Stomach smooth muscle (tissue), 2 donors: ENCODE data around the gene MMP7.

Experiments
- H3K27ac ChIP-seq: one replicate; pipeline ENCODE4 v1.7.0; 2013; ENCODE audit warnings: mild to moderate bottlenecking, low read length, inconsistent platforms
- H3K27me3 ChIP-seq, 2 donors: one replicate each; pipeline ENCODE4 v1.7.0; 2013; ENCODE audit warnings: low read length in 2 of 2; ENCODE audit not compliant: insufficient read depth in 2 of 2, control insufficient read depth in 1 of 2
- H3K36me3 ChIP-seq, 2 donors: one replicate each; pipeline ENCODE4 v1.7.0; 2013; ENCODE audit warnings: low read length in 2 of 2; ENCODE audit not compliant: control insufficient read depth in 2 of 2, insufficient read depth in 2 of 2
- H3K4me1 ChIP-seq: one replicate; pipeline ENCODE4 v1.7.0; 2013; ENCODE audit warnings: low read length; ENCODE audit not compliant: control insufficient read depth, insufficient read depth
- H3K4me3 ChIP-seq, 2 donors: one replicate each; pipeline ENCODE4 v1.7.0; 2013; ENCODE audit warnings: low read length in 2 of 2
- H3K9ac ChIP-seq, 2 donors: one replicate each; pipeline ENCODE4 v1.7.0; 2013; ENCODE audit warnings: low read length in 2 of 2, mild to moderate bottlenecking in 1 of 2
- H3K9me3 ChIP-seq, 2 donors: one replicate each; pipeline ENCODE4 v1.7.0; 2013; ENCODE audit warnings: low read length in 2 of 2; ENCODE audit not compliant: control insufficient read depth in 2 of 2
- donor health status: healthy.
- donor health status: Pancreatic carcinoma.

The MMP7 gene

GRCh38 chr11:102530558-102530957, at the start of gene MMP7:
MMP7 (minus strand) TSS chr11:102530747; CDS start chr11:102530700, 47 bp downstream.
- Histone ChIP-seq H3K36me3 (no peaks in the 10 kb centered on the region), H3K9me3 (no peaks in the 10 kb centered on the region), H3K27ac (no peak within 1 kb of the TSS), H3K27me3 (no peaks in the 10 kb centered on the region), H3K4me3 (no peak within 1 kb of the TSS), H3K9ac (no peak within 1 kb of the TSS), H3K4me1 (no peaks in the 10 kb centered on the region)

- H3K4me1 ChIP-seq = no peaks in the 10 kb centered on the region
- no peak overlapping the region for H3K4me3 ChIP-seq
- H3K36me3 ChIP-seq = no peaks in the 10 kb centered on the region
- H3K9me3 ChIP-seq = no peaks in the 10 kb centered on the region
- no peak overlapping the region for H3K9ac ChIP-seq
- H3K27ac ChIP-seq = no peak overlapping the region
- no peaks in the 10 kb centered on the region for H3K27me3 ChIP-seq
Measured at GRCh38 chr11:102577723-102578122, 47.2 kb upstream of the MMP7 start.

- H3K4me1 ChIP-seq = no peaks in the 10 kb centered on the region
- no peaks in the 10 kb centered on the region for H3K27me3 ChIP-seq
- no peak overlapping the region for H3K4me3 ChIP-seq
- no peak overlapping the region for H3K9ac ChIP-seq
- no peak overlapping the region for H3K27ac ChIP-seq
- no peaks in the 10 kb centered on the region for H3K36me3 ChIP-seq
- no peaks in the 10 kb centered on the region for H3K9me3 ChIP-seq
Measured at GRCh38 chr11:102577182-102577581, 46.6 kb upstream of the MMP7 start.

GRCh38 chr11:102576350-102576749, 45.8 kb upstream of the MMP7 start:
- no peaks in the 10 kb centered on the region for H3K4me1 ChIP-seq
- no peak overlapping the region for H3K9ac ChIP-seq
- no peaks in the 10 kb centered on the region for H3K36me3 ChIP-seq
- H3K27ac ChIP-seq = no peak overlapping the region
- no peak overlapping the region for H3K4me3 ChIP-seq
- H3K9me3 ChIP-seq = no peaks in the 10 kb centered on the region
- no peaks in the 10 kb centered on the region for H3K27me3 ChIP-seq

GRCh38 chr11:102575012-102575411, 44.5 kb upstream of the MMP7 start:
- H3K9ac ChIP-seq = no peak overlapping the region
- no peaks in the 10 kb centered on the region for H3K4me1 ChIP-seq
- no peaks in the 10 kb centered on the region for H3K36me3 ChIP-seq
- H3K9me3 ChIP-seq = no peaks in the 10 kb centered on the region
- H3K27ac ChIP-seq = no peak overlapping the region
- no peak overlapping the region for H3K4me3 ChIP-seq
- no peaks in the 10 kb centered on the region for H3K27me3 ChIP-seq

GRCh38 chr11:102573851-102574250, 43.3 kb upstream of the MMP7 start:
- H3K27ac ChIP-seq = no peak overlapping the region
- H3K4me3 ChIP-seq = no peak overlapping the region

GRCh38 chr11:102572554-102573220, 42.1 kb upstream of the MMP7 start:
- H3K4me3 ChIP-seq = no peak overlapping the region
- no peak overlapping the region for H3K27ac ChIP-seq
- no peaks in the 10 kb centered on the region for H3K4me1 ChIP-seq
- H3K9ac ChIP-seq = no peak overlapping the region
- no peaks in the 10 kb centered on the region for H3K9me3 ChIP-seq
- no peaks in the 10 kb centered on the region for H3K27me3 ChIP-seq
- no peaks in the 10 kb centered on the region for H3K36me3 ChIP-seq

More at GRCh38 chr11:102573851-102574250, 43.3 kb upstream of the MMP7 start:
- H3K4me1 ChIP-seq = no peaks in the 10 kb centered on the region
- no peaks in the 10 kb centered on the region for H3K36me3 ChIP-seq
- no peaks in the 10 kb centered on the region for H3K27me3 ChIP-seq
- no peak overlapping the region for H3K9ac ChIP-seq
- H3K9me3 ChIP-seq = no peaks in the 10 kb centered on the region

GRCh38 chr11:102568851-102569250, 38.3 kb upstream of the MMP7 start:
- no peak overlapping the region for H3K4me3 ChIP-seq
- H3K4me1 ChIP-seq = no peaks in the 10 kb centered on the region
- no peak overlapping the region for H3K9ac ChIP-seq
- no peaks in the 10 kb centered on the region for H3K9me3 ChIP-seq
- no peaks in the 10 kb centered on the region for H3K36me3 ChIP-seq
- no peak overlapping the region for H3K27ac ChIP-seq
- H3K27me3 ChIP-seq = no peaks in the 10 kb centered on the region

GRCh38 chr11:102566112-102566511, 35.6 kb upstream of the MMP7 start:
- H3K4me1 ChIP-seq = no peaks in the 10 kb centered on the region
- H3K9ac ChIP-seq = no peak overlapping the region
- H3K36me3 ChIP-seq = no peaks in the 10 kb centered on the region
- H3K27me3 ChIP-seq = no peaks in the 10 kb centered on the region
- H3K27ac ChIP-seq = no peak overlapping the region
- H3K9me3 ChIP-seq = no peaks in the 10 kb centered on the region
- H3K4me3 ChIP-seq = no peak overlapping the region

GRCh38 chr11:102564110-102564509, 33.6 kb upstream of the MMP7 start:
- Histone ChIP-seq H3K27ac (no peak overlapping the region), H3K9ac (no peak overlapping the region), H3K4me1 (no peaks in the 10 kb centered on the region), H3K27me3 (no peaks in the 10 kb centered on the region), H3K4me3 (no peak overlapping the region), H3K9me3 (no peaks in the 10 kb centered on the region), H3K36me3 (no peaks in the 10 kb centered on the region)

GRCh38 chr11:102561636-102562035, 31.1 kb upstream of the MMP7 start:
- no peaks in the 10 kb centered on the region for H3K9me3 ChIP-seq
- H3K4me3 ChIP-seq = no peak overlapping the region
- H3K4me1 ChIP-seq = no peaks in the 10 kb centered on the region
- H3K27ac ChIP-seq = no peak overlapping the region
- H3K27me3 ChIP-seq = no peaks in the 10 kb centered on the region
- no peaks in the 10 kb centered on the region for H3K36me3 ChIP-seq
- no peak overlapping the region for H3K9ac ChIP-seq
